HPDE6-E6E7 (cell line): ENCODE measurements around the gene CDC42EP2.

Experiments
- DNase-seq: peaks from one replicate; pipeline ENCODE4 v3.0.0; 2011; ENCODE audit warnings: missing footprints; ENCODE audit errors: extremely low spot score

Gene CDC42EP2

GRCh38 chr11:65356394-65356972, 41.8 kb downstream of the CDC42EP2 start:
- no peak for DNase-seq

- DNase-seq: no peak
These were observed 43.2 kb downstream of the CDC42EP2 start for GRCh38 chr11:65357856-65358356.

- no peak for DNase-seq
These were observed 47.8 kb downstream of the CDC42EP2 start for GRCh38 chr11:65362320-65362931.

- DNase-seq: no peak
These were observed 48.3 kb downstream of the CDC42EP2 start for GRCh38 chr11:65362966-65363365.

GRCh38 chr11:65363770-65364169, 49.1 kb downstream of the CDC42EP2 start:
- no peak for DNase-seq

GRCh38 chr11:65366340-65366773, 51.7 kb downstream of the CDC42EP2 start:
- DNase-seq: peak; percentile 85

GRCh38 chr11:65370659-65371049, 56.0 kb downstream of the CDC42EP2 start:
- no peak for DNase-seq
